GM21381 (cell line): Measurements from ENCODE around the gene RYR3.

Source experiments
- ATAC-seq: cut with Tn5 transposase; IDR thresholded peaks from one replicate; pipeline ENCODE4 v1.9.1; 2021; ENCODE audit warnings: mild to moderate bottlenecking, moderate library complexity; ENCODE audit not compliant: unreplicated experiment

RYR3 gene

DNA sequence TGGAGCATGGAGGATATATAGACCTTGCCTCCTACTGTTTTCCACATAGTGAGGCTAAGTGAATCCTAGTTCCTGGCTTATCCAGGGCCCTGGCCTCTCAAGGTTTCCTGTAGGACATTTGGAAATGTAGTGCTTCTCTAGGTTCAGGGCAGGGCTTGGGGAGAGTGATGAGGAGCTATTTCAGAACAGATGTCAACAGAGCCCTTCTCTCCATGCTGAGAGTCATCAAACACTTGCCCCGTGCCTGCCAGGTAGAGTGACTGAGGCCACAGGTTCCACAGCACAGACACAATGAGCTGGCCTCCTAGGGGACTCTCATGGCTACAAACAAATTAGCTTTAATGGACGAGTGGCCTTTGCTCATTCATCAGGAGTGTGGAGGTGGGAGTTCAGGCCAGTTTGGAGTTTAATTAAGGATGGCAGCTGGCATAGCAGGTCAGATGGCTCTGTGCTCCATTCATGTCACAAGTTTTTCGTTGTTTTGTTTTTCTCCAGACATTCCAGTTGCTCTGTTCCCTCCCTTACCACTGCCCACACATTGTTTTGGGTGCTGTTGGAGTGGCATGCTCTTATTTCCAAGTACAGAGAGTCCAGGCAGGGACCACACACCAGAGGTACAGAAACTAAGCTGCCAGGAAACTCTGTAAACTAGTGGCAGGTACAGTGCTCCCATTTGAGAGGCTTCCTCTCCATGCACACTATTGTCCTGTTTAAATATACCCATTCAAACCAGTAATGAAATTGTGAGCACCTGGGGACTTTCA is 189.8 kb downstream of the RYR3 start:
- ATAC-seq, result no peak

DNA sequence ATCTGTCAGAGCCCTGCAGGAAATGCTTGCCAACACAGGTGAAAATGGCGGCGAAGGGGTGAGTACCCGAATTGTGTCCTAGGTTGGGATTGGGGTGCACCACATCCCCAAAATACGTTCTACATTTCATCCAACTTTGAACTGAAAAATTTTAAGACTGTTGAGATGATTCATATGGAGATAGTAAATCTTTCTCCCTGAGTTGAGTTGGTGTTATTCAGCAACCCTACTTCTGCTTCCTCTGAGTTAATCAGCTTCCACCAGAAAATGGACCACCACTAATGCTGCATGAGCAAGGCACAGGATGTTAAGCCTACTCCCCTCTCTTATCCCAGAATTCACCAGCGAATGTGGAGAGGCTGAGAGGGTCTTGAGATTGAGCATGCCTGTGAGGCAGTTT is 192.9 kb downstream of the RYR3 start:
- ATAC-seq, result no peak

DNA sequence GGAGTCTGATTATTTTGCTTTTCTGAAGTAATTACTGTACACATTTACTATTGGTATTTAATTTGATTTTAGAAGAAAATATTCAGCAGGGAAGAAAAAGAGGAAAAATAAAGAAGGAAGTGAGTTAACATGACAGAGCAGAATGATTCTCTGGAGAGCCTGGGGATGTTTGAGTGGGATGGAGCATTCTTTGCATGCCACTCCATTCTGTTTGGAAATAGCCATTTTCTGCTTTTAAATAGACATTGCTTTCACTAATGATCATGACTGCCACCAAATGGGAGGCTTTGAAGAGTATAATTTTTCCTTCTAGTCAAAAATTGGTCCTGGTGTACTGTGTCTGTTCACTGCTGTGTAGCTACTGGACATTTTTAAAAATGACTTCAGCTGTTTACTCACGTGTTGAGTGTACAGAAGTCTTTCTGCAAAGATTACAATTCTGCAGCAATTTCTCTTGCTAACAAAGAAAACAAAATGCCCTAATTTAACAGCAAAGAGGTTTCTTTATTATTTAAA is 196.1 kb downstream of the RYR3 start:
- ATAC-seq, result no peak

DNA sequence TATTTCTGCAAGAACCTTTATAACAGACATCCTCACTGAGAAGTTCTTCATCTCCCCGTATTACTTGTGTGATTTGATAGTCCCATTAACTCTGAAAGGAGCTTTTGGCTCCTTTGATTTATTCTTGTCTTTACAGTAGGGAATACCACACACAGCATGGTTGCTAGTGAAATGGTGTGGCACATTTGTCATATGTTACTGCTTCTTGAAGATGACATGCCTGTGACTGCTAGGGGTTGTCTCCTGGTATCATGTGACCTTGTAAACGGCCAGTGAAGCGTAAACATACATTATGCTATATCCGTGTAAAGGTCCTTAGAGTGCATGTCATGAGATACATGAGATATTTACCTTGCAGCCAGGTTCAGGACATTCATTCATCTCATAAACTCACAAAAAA is 197.9 kb downstream of the RYR3 start:
- no peak for ATAC-seq

DNA sequence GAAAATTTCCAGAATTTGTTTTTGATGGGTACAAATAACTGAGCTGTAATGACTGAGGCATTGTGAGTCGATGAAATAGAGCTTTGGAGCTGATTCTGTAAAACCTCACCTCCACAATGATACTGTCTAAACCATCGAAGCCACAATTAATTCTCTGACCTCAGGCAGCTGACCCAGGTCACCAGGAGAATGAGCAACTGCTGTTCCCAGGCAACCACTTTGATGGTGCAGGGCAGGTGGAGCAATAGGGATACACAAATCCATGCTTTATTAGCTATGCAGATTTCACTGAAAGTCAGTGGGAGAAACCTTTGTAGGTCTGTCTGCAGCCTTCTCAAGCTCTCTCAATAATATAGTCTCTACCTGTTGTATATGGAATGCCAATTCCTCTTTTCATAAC is 204.4 kb downstream of the RYR3 start:
- no peak for ATAC-seq

DNA sequence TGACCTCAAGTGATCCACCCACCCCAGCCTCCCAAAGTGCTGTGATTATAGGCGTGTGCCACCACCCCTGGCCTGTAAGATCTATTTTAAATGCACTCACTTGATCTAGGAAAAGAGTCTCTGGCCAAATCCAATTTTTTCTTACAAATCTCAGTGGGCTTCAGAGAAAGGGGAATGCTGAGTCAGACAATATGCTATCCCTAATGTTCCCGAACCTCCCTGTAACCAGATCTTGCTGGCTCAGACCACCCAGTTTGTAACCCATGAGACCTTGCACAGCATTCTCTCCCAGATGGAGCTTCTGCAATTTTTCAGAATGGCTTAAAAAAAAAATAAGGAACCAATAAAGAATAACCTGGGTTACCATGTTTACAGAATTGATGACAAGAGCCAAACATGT is 205.8 kb downstream of the RYR3 start:
- ATAC-seq, result no peak

DNA sequence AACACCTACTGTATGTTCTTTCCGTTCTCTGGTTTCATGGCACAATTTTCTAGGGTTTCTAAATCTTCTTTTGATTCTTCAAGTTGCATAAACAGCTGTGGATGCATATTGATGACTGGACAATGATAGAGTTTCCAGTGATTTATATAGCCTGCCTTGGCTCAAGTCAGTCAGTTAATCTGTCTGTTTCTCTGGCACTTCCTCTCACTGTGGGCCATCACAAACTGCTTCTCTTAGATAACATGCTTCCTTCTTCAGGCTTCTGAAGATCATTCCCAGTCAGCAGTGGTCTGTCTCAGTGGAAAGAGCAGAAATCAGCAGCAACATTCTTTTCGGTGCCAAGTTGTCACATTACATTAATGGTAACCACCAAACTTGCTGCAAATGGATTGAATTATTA is 207.2 kb downstream of the RYR3 start:
- no peak for ATAC-seq

DNA sequence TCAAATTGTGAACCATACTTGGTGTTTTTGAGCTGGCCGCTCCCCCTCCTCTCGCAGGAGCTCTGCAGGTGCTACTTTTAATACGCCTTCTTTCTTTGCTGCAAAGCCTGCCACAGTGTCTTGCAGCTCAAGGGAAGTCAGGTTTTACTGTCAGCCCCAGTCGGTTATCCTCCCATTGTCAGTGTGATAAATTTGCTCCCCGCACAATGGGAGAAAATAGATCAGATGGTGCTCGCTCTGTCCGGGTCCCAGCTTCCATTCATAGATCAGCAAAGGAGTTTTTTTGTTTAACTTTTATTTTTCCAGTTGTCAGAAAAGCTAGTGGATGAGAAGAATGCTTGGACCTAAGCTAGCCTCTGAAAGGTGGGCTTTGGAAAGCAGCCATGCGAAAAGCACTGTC is 207.7 kb downstream of the RYR3 start:
- no peak for ATAC-seq

DNA sequence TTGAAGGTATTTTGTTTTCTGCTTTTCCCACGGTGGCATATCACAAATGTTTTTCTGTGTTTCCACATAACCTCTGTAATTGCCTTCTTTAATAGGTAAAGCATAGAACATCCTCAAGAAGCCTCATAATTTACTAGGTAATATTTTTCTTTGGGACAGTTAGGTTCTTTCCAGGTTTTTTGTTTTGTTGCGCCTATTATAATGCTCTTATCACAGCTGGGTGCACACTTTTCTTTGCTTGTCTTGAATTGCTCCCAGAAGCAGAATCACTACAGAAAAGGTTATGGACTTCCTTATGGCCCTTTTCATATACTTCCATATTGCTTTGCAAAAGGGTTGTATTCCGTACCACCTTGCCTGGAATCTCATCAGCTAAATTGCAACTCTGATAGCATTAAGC is 213.5 kb downstream of the RYR3 start:
- ATAC-seq, result no peak

DNA sequence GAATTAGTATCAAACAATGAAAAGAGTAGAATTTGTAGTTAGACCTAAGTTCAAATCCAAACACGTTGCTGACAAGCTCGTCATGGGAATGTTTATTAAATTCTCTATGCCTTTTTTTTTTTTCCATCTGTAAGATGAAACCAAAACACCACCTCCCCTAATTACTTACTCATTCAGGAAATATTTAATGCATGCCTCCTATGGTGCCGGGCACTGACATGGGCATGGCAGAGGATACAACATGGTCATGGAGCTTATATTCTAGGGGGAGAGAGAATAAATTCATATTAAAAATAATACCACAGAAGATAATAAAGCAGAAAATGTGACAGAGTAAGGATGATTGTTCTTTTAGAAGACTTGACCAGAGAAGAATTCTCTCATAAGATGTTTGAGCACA is 215.8 kb downstream of the RYR3 start:
- ATAC-seq, result no peak

DNA sequence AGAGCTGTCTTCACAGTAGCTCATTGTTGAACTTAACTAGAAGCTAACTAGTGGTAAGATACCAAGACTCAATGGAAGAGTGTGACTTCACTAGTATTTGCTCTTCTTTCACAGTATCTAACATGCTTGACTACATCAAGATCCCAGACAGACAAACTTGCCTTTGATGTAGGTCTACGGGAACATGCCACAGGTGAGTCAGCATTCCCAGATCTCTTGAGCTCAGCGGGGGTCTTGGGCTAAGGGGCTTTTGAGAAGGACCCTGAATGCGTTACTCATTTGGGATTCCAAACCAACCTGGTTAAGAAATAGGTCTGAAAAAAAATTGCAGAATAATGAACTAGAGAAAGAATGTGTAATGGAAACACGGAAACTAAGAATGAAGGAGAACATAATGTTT is 222.4 kb downstream of the RYR3 start:
- no peak for ATAC-seq

DNA sequence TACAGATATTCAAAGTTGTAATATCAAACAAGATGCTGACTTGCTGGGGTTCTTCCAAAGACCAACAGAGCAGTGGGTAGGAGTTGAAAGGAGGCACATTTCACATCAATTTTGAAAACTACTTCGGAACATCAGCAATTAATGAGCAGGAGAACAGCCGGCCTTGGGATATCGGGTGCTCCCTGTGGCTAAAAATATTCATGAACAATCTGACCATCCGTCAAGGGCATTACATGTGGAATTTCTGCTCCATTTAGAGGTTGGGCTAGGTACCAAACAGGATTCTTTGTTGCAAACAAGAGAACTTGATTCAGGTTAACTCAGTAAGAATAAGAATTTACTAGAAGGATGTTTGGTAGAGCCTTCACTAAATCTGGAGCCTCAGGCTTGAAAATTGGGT is 223.9 kb downstream of the RYR3 start:
- no peak for ATAC-seq

DNA sequence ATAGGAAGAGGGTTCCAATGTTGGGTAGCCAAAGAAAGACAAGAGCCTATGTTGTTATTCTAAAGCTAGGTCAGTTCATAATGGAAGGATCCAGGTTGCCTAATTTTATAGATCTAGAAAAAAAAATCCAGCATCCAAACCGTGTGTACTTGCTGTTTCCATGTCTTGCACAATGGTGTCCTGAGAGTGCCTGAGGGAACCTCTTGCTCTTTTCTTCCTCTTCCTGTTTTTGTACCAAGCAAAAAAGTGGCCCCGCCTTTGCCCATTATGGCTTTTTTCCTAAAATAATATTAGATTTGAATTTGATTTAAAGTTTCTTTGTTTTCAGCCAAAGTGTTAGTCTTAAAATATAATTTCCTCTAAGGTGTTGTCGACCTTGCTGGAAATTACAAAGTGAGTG is 224.4 kb downstream of the RYR3 start:
- no peak for ATAC-seq

DNA sequence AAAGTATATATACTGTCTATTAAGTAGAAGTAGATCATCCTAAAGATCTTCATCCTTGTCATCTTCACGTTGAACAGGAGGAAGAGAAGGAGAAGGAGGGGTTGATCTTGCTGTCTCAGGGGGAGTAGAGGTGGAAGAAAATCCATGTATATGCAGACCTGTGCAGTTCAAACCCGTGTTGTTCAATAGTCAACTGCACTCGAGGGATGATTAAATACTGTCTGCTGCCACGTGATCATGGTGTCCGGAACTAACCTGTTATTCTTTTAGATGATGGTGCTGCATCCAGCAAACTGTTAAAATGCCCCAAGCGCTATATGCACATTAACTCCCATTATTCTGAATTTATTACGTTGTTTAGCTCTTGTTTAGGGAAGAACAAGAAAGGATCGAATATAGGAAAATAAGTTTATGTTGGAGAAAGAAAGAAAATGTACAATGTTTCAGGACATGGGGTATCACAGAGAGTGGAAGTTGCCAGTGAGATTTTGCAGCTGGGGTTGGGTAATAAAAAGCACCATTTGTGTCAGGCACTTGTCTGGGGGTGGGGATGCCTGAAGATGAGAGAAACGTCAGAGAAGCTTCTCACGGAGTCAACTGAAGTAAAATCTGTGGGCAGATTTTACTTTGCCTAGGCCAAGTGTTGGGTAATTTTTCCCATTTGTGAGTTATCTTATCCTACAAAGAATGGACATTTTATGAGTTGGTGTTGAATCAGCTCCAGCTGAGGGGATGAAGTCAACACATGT is 229.2 kb downstream of the RYR3 start:
- no peak for ATAC-seq

DNA sequence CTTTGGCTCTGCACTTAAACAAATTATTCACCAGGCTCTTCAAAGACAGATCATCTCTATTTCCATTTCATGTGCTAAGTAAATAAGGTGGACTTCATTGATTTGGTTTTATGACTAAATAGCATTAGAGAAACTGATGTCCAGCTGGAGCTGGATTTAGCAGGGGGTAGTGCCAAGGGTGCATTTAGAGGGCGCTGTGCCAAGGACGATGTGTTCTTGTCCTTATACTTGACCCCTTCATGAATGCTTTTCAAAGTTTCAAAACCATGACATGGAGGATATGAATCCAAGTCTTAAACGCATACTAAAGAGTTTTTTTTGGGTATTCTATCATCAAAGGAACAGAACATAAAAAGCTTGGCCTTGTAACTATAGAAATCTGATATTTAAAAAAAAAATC is 233.2 kb downstream of the RYR3 start:
- ATAC-seq, result no peak

DNA sequence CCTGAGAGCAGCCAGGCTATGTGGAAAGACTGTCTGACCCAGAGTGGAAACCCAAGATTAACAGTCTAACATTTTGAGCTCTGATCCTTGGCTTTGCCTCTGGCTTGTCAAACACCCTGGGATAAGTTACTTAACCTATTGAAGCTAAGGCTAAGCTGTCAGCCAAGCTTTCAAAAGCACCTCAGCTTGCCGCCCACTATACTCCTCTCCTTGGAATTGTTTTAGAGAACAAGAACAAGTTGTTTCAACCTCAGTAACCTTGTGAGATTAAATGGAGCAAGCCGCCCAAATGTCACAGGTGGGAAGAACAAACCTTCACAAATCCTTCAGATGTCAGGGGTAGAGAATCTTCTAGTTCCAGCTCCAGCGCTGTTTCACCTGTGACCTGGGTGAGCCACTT is 235.1 kb downstream of the RYR3 start:
- no peak for ATAC-seq

DNA sequence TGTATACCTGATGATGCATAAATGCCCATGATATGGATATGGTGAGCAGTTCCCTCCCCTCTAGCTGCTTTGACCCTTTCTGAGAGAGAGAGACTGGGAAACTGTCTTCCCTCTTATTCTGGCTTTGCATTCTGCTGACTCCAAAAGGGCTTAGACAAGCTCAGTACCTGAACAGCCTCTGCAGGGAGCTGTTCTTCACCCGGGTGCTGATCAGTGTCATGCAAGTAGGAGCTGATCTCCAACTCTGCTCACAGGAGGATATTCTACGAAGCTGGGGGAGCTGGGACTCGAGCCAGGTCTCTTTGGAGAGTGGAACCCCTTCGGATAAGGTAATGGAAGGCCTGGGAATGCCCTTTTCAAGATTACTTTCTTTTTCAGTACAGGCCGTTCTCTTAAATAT is 237.1 kb downstream of the RYR3 start:
- no peak for ATAC-seq

DNA sequence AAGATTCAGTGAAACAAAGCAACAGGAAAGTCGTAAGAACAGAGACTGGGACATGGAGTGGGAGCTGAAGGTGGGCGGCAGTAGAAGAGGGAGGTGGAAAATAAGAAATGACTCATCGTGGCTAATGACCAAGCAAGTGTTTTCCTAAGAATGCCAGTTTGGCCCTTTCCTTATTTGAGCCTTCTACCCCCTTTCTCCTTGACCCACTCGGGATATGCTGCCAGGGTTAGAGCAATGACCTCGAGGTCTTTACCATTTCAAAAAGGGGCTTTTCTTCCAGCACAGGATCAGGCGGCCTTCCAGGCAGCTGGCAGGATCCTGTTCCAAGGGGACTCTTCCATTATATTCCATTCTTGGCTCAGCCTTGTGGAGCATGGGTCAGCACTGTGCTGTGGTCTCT is 241.1 kb downstream of the RYR3 start:
- no peak for ATAC-seq

DNA sequence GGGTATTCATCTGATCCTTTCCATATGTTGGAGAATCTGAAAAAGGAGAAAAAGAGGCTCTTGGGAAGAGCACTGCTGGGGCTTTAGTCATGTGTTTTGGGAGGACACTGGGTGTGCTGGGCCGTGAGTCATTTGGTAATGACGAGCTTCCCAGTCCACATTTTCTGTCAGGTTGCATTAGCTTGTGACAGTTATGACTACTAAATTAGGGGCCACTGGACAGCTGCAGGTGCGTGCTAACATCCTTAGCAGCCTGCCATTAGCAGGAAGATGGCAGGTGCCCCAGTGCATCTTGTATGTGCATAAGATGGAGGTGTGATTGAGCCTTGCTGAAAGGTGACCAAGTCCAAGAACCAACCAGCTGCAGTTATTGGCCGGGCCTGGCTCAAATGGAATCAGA is 242.4 kb downstream of the RYR3 start:
- no peak for ATAC-seq

DNA sequence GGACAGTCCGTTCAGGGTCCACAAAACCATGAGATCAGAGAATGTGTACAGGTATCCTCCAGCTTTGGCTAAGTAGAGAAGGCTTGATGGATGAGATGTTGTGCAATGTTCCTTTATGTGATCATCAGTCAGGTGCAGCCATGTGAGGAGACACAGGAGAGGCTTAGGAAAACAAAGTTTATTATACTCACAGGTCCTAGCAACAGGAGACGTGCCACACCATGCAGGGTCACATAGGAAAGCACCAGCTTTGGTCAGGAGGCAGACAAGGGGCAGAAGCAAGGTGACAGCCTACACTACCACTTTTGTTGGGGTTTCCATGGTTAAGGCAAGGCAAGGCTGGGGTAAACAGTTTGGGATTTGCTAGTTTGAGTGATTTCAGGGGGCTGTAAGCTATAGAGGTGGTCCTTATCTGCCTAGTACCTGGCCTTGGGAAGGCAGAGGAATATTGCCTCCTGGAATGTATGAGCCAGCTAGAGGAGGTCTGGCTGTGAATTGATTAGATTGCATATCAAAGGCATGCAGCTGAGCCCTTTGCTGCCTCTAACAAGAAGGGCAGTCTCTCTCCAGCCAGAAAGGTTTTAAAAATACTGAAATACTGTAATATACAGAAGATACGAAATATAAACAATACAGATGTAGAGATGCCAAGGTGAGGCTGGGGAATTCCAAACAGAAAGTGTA is 248.6 kb downstream of the RYR3 start:
- ATAC-seq, result no peak

DNA sequence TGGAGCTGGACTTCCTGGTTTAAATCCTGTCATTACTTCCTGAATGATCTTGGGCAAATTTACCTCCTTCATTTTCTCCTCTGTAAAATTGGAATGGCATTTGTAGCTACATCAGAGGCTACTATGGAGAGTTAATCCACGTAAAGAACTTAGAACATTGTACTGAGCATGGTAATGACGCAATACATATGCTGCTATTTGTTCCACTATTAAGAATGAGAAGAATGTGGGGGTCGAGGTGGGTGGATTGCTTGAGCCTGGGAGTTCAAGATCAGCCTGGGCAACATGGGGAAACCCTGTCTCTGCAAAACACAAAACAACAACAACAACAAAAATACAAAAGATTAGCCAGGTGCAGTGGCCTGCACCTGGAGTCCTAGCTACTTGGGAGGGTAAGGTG is 250.6 kb downstream of the RYR3 start:
- ATAC-seq, result no peak

DNA sequence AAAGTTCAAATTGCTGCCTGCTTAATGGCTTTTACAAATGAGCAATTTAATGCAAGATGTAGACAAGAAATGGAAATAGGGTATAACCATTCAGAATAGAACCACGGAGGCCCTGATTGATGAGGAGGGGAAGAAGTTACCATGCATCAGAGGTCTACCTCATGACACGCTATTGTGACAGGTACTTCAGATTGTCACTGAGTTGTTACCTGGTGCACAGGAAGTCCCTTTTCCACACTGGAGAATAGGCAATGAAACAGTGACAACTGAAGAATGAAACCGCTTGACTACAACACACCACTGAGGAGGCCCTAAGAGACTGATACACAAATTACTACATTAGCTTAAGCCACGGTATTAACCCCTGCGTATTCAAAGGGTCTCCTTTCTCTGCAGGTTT is 251.2 kb downstream of the RYR3 start:
- no peak for ATAC-seq
